Gastroesophageal sphincter (tissue), 3 donors: ENCODE results near the gene HTR3B.

ENCODE experiments used
- POLR2AphosphoS5 ChIP-seq: sonication (generic); formaldehyde crosslinking; IDR thresholded peaks from one replicate; pipeline ENCODE4 v1.6.1; 2017; ENCODE audit warnings: antibody characterized with exemption
- TF ChIP-seq, protein P1 (sequence below), 4 experiments: fragments of 200-600 bp in 2 of 4; fragments of 450-650 bp in 2 of 4; sonication (generic) in 1 of 4; IDR thresholded peaks; one replicate each; pipeline ENCODE4 v1.5.1; 2017 to 2019; ENCODE audit warnings: antibody characterized with exemption in 4 of 4, mild to moderate bottlenecking in 2 of 4, moderate library complexity in 2 of 4

DNA sequence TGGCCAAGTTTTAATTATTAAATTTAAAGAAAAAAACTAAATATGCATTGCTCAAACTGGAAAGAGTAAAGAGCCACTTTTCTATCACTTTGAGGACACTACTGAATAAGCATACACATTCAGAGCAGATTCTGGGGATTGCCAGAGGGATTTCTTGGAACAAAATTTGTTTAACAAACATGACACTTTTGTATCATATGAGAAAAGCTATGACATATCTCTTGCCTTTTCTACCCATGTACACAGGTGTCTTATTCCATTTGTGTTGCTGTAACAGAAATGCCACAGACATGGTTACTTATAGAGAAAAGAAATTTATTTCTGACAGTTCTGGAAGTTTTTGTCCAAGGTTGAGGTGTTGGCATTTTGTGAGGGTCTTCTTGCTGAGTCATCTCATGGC is 15.7 kb upstream of the HTR3B start:
- TF ChIP-seq, protein P1, sequence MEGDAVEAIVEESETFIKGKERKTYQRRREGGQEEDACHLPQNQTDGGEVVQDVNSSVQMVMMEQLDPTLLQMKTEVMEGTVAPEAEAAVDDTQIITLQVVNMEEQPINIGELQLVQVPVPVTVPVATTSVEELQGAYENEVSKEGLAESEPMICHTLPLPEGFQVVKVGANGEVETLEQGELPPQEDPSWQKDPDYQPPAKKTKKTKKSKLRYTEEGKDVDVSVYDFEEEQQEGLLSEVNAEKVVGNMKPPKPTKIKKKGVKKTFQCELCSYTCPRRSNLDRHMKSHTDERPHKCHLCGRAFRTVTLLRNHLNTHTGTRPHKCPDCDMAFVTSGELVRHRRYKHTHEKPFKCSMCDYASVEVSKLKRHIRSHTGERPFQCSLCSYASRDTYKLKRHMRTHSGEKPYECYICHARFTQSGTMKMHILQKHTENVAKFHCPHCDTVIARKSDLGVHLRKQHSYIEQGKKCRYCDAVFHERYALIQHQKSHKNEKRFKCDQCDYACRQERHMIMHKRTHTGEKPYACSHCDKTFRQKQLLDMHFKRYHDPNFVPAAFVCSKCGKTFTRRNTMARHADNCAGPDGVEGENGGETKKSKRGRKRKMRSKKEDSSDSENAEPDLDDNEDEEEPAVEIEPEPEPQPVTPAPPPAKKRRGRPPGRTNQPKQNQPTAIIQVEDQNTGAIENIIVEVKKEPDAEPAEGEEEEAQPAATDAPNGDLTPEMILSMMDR (IDR thresholded peaks at IDR 0.05) = no peak
- TF ChIP-seq POLR2AphosphoS5 = no peak
